ENCODE results near the gene KRTAP9-7. TPM values are rescaled to one million over a fixed set of nuclear protein-coding genes. Genes with fewer than 3 reads are reported as not detected.

KRTAP9-7 gene
- total RNA-seq, 1 donor from 2014 or later: not detected

DNA sequence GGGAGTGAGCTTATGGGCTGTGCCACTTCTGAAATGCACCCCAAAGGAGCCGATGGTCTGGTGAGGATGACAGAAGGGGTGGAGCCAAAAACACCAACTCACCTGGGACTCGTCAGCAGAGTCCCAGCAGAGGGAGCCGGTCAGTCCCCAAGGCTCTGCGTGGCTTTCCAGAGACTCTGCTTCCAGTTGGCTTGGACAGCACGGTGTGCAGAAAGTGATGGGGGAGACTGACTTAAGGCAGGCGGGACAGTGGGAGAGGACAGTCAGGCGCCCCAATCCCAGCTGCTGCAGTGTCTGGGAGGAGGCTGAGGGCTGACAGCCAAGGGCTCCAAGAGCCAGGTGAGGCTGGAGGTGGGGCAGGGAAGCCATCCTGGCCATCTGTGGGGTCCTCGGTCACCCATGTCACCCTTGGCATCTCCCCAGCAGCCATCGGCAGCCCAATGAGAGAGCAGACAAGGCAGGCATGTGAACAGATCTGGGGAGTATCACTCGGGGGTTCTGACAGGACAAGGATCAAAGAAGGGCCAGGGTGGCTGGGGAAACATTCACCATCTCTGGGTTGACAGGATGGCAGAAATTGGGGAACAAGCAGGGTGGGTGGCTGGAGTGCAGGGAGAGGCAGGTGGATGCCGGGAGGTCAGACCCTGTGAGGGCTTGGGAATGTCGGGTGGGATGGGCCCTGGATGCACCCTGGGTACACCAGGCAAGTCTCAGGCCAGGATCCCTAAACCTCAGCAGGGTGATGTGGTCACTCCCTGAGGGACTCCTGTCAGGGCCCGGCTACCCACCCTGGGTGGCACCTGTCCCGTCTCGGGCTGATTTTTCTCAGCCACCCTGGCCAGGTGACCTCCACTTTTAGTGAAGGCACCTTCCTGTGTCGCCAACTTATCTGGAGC, 48.9 kb downstream of the KRTAP9-7 start:
- H3K4me3 ChIP-seq (ENCODE audit: low read depth, low read length): no peak overlapping the region
- TF ChIP-seq, protein P1, sequence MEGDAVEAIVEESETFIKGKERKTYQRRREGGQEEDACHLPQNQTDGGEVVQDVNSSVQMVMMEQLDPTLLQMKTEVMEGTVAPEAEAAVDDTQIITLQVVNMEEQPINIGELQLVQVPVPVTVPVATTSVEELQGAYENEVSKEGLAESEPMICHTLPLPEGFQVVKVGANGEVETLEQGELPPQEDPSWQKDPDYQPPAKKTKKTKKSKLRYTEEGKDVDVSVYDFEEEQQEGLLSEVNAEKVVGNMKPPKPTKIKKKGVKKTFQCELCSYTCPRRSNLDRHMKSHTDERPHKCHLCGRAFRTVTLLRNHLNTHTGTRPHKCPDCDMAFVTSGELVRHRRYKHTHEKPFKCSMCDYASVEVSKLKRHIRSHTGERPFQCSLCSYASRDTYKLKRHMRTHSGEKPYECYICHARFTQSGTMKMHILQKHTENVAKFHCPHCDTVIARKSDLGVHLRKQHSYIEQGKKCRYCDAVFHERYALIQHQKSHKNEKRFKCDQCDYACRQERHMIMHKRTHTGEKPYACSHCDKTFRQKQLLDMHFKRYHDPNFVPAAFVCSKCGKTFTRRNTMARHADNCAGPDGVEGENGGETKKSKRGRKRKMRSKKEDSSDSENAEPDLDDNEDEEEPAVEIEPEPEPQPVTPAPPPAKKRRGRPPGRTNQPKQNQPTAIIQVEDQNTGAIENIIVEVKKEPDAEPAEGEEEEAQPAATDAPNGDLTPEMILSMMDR (conservative IDR thresholded peaks at IDR 0.05; ENCODE audit: low read depth, low read length): peak; percentile 58
- no peak for DNase-seq (ENCODE audit: low read depth)

DNA sequence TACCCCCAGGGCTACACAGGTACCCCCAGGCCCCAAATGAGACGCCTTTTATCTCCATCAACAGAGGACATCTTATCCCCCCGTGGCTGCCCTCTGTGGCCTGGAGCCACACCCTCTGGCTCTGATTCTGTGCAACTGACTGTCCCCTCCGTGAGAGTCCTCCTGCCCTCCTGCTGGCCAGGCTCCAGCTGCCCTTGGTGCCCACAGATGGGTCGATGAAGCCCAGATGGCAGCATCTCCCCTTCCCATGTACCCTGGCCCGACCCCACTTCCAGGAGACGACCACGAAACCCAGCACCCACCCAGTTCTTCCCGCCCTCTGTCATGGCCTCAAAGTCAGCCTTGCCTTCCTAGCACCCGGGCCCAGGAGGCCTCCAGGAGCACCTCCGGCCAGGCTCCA, 49.6 kb downstream of the KRTAP9-7 start:
- DNase-seq (ENCODE audit: low read depth): no peak
- TF ChIP-seq, protein P1 (conservative IDR thresholded peaks at IDR 0.05; ENCODE audit: low read depth, low read length): no peak
- H3K4me3 ChIP-seq (ENCODE audit: low read depth, low read length): no peak overlapping the region

DNA sequence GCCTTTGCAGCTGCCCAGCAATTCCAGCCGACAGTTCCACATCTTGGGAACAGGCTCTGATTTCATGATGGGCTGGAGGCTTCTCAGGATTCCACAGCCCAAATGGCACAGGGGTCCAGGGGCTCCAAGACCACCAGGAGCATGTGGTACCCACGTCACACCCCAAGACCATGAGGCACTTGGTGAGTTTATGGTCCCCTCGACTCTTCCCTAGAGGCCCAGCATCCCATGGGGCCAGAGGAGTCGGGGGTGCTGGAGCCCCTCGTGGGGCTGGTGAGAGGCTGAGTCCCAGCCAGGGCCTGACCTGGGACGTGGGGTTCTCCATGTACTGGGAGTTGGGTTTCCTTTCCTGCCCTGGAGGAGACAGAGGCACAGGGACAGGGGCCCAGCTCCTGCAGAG, 50.1 kb downstream of the KRTAP9-7 start:
- no peak overlapping the region for H3K4me3 ChIP-seq (ENCODE audit: low read depth, low read length)
- no peak for DNase-seq (ENCODE audit: low read depth)
- TF ChIP-seq, protein P1 (conservative IDR thresholded peaks at IDR 0.05; ENCODE audit: low read depth, low read length): no peak

Other genes starting within 250 kb of the KRTAP9-7 start
- not detected in 2 replicates for gene KRTAP1-5, start 248.5 kb upstream of the KRTAP9-7 start, total RNA-seq
- gene KRTAP1-4, start 245.5 kb upstream of the KRTAP9-7 start, total RNA-seq: not detected in 2 replicates
- gene KRTAP1-3, start 240.8 kb upstream of the KRTAP9-7 start, total RNA-seq: not detected in 2 replicates
- gene KRTAP1-1, start 234.2 kb upstream of the KRTAP9-7 start, total RNA-seq: not detected in 2 replicates
- gene KRTAP2-1, start 228.4 kb upstream of the KRTAP9-7 start, total RNA-seq: not detected in 2 replicates
- gene KRTAP2-2, start 220.5 kb upstream of the KRTAP9-7 start, total RNA-seq: not detected in 2 replicates
- 11.6 and 26.7 TPM in 2 replicates for gene KRTAP2-3, start 215.6 kb upstream of the KRTAP9-7 start, total RNA-seq
- not detected in 2 replicates for gene KRTAP2-4, start 209.8 kb upstream of the KRTAP9-7 start, total RNA-seq
- gene KRTAP4-7, start 191.5 kb upstream of the KRTAP9-7 start, total RNA-seq: not detected in 2 replicates
- not detected in 2 replicates for gene KRTAP4-8, start 177.6 kb upstream of the KRTAP9-7 start, total RNA-seq
- gene KRTAP4-16, start 173.5 kb upstream of the KRTAP9-7 start, total RNA-seq: not detected in 2 replicates
- 0.58 TPM in 1 of 2 replicates, not detected in the other for gene KRTAP4-9, start 170.3 kb upstream of the KRTAP9-7 start, total RNA-seq
- gene KRTAP4-11, start 157.3 kb upstream of the KRTAP9-7 start, total RNA-seq: not detected in 2 replicates
- gene KRTAP4-12, start 151.5 kb upstream of the KRTAP9-7 start, total RNA-seq: not detected in 2 replicates
- not detected in 2 replicates for gene KRTAP4-6, start 135.2 kb upstream of the KRTAP9-7 start, total RNA-seq
- gene KRTAP4-5, start 125.9 kb upstream of the KRTAP9-7 start, total RNA-seq: not detected in 2 replicates
- not detected in 2 replicates for gene KRTAP4-4, start 115.0 kb upstream of the KRTAP9-7 start, total RNA-seq
- not detected in 2 replicates for gene KRTAP4-3, start 107.5 kb upstream of the KRTAP9-7 start, total RNA-seq
- not detected in 2 replicates for gene KRTAP4-2, start 97.5 kb upstream of the KRTAP9-7 start, total RNA-seq
- not detected in 2 replicates for gene KRTAP4-1, start 90.8 kb upstream of the KRTAP9-7 start, total RNA-seq
- not detected in 2 replicates for gene KRTAP9-1, start 85.8 kb upstream of the KRTAP9-7 start, total RNA-seq
- gene KRTAP9-2, start 49.0 kb upstream of the KRTAP9-7 start, total RNA-seq: not detected in 2 replicates
- gene KRTAP9-3, start 43.2 kb upstream of the KRTAP9-7 start, total RNA-seq: not detected in 2 replicates
- gene KRTAP9-8, start 37.7 kb upstream of the KRTAP9-7 start, total RNA-seq: not detected in 2 replicates
- not detected in 2 replicates for gene KRTAP9-4, start 26.0 kb upstream of the KRTAP9-7 start, total RNA-seq
- not detected in 2 replicates for gene KRTAP9-9, start 20.3 kb upstream of the KRTAP9-7 start, total RNA-seq
- gene KRTAP9-6, start 10.3 kb upstream of the KRTAP9-7 start, total RNA-seq: not detected in 2 replicates
- gene KRTAP29-1, start 27.2 kb downstream of the KRTAP9-7 start, total RNA-seq: not detected in 2 replicates
- gene KRTAP16-1, start 33.6 kb downstream of the KRTAP9-7 start, total RNA-seq: not detected in 2 replicates
- not detected in 2 replicates for gene KRTAP17-1, start 40.0 kb downstream of the KRTAP9-7 start, total RNA-seq
- not detected in 2 replicates for gene KRT33A, start 75.1 kb downstream of the KRTAP9-7 start, total RNA-seq
- 0.29 TPM in 2 replicates for gene KRT33B, start 94.1 kb downstream of the KRTAP9-7 start, total RNA-seq
- gene KRT34, start 106.6 kb downstream of the KRTAP9-7 start, total RNA-seq: 4.2 and 15.1 TPM in 2 replicates
- not detected in 2 replicates for gene KRT31, start 121.9 kb downstream of the KRTAP9-7 start, total RNA-seq
- not detected in 2 replicates for gene KRT37, start 148.9 kb downstream of the KRTAP9-7 start, total RNA-seq
- gene KRT38, start 165.3 kb downstream of the KRTAP9-7 start, total RNA-seq: not detected in 2 replicates
- gene KRT32, start 191.7 kb downstream of the KRTAP9-7 start, total RNA-seq: not detected in 2 replicates
- gene KRT35, start 205.5 kb downstream of the KRTAP9-7 start, total RNA-seq: not detected in 2 replicates
- gene KRT36, start 214.2 kb downstream of the KRTAP9-7 start, total RNA-seq: not detected in 2 replicates
- 1.0 and 2.0 TPM in 2 replicates for gene KRT13, start 229.9 kb downstream of the KRTAP9-7 start, total RNA-seq
- 4.6 and 15.6 TPM in 2 replicates for gene KRT15, start 243.2 kb downstream of the KRTAP9-7 start, total RNA-seq

Data from epithelial cell of proximal tubule (primary cell).